NCI-H146 treated with DMSO at 0.1 percent for 48 hours (cell line): ENCODE measurements around the gene LRRC57.
A peak's percentile ranks its signal among the peaks of the same experiment; 100 is the strongest.

Source experiments
- DNase-seq: peaks from one replicate; lab custom pipeline; 2025; ENCODE audit not compliant: unreplicated experiment; lab: John Stamatoyannopoulos, UW

Gene LRRC57

DNA sequence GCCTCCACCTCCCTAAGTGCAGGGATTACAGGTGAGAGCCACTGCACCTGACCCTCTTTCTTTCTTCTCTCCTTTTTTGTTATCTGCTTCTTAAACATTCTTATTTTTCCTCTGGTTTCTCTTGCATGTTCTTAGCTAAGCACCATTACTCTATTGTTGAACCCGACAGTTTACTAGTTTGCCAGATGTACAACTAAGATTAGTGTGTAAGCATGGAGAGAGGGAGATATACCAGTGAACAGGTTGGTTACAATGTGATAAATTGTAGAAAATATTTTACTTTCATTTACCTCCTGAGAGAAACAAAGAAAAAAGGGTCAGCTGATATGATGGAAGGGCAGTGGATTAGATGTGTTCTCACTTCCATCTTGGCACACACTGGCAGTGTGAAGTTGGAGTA is 5.0 kb upstream of the LRRC57 start:
- no peak for DNase-seq

DNA sequence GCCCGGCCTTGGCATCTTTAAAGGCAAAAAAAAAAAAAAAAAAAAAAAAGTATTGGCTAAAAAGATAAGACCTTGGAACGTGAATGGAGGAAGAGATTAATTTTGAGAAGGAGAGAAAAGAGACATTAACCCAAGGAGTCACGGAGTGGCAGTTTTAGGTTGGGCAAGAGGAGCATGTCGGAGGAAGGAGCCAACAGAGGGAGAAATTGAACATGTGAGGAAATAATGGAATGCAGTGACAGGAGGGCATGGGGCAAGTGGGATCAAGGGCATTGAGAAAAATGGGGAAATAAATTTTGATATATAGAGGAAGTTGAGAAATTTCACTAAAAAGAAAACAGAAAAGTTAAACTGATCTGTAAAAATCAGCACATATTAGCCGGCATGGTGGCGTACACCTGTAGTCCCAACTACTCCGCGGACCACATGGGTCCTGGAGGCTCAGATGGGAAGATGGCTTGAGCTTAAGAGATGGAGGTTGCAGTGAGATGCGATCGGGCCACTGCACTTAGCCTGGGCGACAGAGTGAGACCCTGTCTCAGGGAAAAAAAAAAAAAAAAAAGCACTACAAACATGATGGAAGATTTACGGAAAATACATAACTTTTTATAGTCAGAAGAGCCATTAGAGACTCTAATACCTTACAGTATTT is 1.3 kb upstream of the LRRC57 start:
- no peak for DNase-seq

DNA sequence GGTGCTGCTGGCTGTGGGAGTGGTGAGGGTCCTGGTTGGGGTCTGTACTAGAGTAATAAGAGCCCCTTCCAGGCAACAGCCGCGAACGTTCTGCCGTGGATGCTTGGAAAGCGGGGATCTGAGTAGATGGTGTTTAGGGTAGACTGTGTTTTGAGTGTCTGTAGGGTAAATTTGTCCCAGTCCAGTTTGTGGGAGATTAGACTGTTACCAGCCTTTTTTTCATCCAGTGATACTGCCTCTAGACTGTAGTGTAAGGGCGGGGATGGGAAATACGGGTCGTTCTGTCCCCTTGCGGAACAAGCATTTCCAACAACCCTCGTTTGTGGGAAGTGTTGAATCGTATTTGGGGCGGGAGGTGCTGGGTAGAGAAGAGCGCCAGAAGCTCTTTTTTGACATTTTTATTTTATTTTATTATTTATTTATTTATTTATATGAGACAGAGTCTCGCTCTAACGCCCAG is 469 bp upstream of the LRRC57 start:
- DNase-seq: peak; percentile 38

DNA sequence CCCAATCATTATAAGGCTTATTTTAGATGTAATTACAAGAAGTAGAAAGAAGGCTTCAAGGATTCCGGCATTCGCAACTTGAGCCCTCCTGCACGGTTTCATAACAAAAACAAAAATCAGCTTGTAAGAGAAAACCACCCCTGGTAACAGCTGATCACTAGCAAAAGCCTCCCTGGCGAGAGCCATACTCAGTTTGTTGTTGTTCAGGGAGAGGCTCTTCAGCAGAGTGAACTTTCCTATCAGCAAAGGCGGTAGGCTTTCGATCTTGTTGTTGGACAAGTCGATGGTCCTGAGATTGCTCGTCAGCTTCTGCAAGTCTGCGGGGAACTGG is 710 bp downstream of the LRRC57 start:
- DNase-seq: no peak

DNA sequence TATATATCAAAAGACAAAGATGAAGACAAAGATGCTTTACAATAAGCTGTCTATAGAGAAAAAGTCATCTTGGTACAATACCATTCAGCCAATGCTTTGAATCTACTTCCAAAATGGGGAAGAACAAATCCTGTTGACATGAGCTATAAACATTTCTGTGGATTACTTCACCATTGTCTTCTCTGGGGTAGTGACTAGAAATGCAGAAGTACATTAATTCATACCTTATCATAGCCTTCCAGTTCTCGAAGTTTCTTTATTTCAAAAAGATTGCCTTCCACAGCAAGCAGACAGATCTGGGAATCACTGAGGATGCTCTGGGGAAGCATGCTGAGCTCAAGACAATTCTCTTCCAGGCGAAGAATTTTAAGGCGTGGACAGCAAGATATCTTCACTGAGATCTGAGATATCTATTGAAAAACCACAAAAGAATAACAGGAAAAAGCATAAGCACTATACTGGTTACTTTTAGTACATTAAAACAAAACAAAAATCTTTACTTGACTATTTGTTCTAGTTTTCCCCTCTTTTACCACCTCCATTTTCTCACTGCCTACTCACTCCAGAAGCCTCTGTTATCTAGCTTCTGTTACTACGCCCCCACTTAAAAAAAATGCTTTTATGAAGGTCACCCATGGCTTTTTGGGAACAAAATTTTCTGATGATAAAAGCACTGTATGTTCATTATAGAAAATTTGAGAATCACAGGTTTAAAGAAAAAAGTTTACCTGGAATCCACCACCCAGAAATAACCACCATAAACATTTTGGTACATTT is 3.6 kb downstream of the LRRC57 start:
- DNase-seq: no peak

DNA sequence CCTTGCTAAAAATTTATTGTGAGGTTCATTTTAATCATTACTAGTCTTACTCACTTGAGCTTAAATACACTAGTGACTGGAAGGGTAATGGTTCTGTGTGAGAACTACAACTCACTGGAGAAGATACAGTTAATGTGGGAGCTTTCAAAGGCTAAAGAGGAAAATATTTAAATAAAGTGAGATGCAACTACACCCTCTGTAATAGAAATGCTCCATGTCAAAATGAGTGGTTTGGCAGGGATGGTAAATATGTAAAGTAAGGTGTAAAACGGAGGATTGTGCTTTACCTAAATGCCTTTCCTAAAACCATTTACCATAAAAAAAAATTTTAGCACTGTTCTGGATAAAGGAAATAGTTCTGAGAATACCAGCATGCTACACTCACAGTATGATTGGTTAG is 15.3 kb downstream of the LRRC57 start:
- no peak for DNase-seq

DNA sequence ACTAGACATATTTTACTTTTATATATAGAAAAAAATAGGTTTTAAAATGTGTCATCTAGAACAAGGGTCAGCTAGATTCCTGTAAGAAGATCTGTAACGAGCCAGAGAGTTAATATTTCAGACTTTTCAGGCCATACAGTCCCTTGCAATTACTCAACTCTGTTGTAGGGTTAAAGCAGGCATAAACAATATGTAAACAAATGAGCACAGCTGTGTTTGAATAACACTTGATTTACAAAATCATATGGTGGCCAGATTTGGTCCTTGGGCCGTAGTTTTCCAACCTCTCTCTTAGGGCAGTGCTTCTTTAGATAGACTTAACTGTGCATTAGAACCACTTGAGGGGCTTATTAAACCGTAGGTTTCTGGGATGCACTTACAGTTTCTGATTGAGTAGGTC is 19.6 kb downstream of the LRRC57 start:
- DNase-seq: no peak

DNA sequence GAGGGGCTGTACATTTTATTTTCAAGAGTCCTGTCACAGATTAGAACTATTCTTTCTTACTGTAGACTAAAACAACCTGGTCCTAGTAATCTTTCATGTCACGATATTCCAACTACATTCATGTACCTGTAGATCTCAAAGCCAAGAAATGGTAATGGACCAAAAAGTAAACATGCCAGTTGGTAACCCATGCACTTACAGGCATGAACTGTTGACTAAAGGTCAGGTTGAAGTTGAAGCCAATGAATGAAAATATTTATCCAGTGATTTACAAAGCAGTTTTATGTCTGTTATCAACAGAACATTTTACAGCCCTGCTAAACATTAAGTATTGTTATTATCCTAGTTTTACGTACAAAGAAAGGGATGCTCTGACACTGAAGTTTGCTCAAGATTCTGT is 25.3 kb downstream of the LRRC57 start:
- no peak for DNase-seq

DNA sequence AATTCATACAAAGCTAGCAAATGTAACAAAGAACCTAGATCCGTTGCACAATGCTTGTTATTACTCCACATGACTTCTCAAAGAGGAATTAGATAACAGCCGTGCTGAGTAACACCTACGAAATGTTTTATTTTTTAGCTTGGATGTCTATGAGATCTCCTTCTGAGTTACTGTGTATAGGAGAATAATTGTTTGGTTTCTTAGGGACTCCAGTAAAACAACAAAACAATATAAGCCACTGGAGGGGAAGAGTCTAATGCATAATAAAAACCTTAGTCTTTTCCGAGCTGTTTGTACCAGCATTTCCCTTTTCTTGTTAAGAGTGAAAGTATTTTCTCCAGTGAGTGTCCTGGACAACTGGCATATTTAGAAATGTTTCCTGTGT is 37.6 kb downstream of the LRRC57 start:
- no peak for DNase-seq

DNA sequence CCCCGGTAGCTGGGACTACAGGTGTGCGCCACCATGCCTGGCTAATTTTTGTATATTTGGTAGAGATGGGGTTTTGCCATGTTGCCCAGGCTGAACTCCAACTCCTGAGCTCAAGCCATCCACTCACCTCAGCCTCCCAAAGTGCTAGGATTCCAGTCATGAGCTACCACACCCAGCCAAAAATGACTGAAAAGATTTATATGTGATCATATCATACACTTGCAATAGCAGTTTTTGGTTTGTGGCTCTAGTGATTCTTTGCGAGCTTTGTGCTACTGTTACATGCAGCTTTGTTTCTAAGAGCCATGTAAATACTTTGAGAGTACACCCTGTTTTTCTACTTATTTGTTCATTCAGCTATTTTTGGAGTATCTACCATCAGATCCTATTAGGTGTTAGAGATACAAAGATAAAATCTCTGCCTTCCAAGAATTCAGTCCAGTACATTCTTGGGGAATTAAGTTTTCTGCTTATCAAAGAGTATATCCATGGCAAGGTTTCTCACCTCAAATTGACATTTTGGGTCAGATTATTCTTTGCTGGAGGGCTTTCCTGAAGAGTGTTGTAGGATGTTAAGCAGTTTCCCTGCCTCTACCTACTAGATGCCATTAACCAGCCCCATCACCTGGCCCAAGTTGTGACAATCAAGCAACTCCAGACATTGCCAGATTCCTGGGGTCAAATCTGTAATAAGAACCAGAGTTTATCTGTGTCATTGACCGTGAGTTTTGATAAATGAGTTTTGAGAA is 38.2 kb downstream of the LRRC57 start:
- no peak for DNase-seq

DNA sequence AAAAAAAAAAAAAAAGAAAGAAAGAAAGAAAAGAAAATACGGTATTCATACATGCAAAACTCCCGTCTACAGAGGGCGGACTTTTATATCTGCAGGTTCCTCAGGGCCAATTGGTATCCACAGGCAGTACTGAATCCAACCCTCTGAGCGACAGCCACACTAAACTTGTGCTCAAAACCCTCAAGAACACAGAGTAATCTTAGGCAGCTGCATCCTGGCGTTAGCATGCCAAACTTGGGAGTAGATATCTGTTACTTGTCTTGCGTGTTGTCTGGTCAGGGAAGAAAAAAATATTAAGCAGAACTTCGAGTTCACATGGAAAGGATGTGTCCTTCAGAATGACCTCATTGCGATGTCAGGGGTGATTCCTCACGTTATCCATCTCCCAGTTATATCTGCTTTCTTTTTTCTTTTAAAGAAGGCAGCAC is 40.3 kb downstream of the LRRC57 start:
- no peak for DNase-seq

DNA sequence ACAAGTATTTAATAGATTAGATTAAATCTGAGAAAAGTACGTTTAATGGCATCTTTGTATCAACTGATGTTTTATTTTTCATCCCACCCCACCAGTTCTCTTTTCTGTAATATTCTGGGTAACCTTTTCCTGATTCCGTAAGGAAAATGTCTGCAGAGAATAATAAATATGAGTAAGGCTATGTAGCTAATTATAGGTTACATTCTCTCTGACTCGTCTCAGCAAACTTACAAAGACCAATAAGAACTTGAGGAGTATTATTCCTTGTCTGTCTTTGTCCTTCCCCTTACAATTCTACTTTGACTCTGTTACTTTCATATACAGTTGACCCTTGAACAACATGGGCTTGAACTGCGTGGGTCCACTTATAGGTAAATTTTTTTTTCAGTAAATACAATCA is 41.1 kb downstream of the LRRC57 start:
- DNase-seq: no peak

DNA sequence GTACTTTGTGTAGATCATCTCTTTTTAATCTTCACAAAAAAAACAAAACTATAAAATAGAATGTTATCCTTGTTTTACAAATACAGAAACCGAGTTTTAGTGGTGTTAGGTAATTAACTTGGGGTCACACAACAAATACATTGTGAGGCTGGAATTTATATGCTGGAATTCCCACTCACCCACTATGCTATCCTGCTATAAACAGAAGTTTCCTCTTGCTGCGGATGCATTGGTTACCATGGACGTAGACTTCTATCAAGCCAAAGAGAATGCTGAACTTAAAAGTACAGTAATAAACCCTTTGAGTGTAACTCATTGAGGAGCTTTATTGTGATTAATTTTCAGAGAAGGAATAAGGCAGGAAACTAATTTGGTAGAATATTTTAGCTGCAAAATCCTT is 44.0 kb downstream of the LRRC57 start:
- DNase-seq: no peak

DNA sequence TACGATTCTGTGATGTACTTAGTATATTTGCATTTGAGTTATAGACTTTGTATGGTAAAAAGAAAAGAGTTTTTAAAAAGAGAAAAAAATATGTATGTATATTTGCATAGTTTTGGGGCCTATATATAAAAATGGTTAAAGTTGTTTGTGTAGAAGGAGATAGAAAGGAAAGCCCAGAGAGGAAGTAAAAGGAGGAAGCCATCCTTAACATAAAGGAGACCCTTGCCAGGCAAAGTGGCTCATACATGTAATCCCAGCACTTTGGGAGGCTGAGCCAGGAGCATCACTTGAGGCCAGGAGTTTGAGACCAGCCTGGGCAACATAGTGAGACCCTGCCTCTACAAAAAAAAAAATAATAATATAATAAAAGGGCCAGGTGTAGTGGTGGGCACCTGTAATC is 44.8 kb downstream of the LRRC57 start:
- DNase-seq: no peak

DNA sequence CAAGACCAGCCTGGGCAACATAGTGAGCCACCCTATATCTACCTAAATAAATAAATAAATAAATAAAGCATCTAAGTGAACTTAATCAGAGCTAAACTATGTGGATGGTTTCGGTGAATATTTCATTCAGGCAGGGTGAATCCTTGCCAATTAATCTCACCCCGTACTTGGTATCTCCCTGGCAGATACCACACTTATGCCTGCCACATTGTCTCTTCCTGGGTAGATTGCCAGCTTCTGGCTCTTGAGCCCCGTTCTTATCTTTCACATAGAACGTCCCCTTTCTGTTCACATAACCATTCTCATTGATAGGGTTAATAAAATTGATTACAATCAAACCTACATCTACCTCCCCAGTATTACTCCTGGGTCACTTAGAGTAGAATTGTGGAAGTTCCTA is 46.1 kb downstream of the LRRC57 start:
- DNase-seq: no peak

DNA sequence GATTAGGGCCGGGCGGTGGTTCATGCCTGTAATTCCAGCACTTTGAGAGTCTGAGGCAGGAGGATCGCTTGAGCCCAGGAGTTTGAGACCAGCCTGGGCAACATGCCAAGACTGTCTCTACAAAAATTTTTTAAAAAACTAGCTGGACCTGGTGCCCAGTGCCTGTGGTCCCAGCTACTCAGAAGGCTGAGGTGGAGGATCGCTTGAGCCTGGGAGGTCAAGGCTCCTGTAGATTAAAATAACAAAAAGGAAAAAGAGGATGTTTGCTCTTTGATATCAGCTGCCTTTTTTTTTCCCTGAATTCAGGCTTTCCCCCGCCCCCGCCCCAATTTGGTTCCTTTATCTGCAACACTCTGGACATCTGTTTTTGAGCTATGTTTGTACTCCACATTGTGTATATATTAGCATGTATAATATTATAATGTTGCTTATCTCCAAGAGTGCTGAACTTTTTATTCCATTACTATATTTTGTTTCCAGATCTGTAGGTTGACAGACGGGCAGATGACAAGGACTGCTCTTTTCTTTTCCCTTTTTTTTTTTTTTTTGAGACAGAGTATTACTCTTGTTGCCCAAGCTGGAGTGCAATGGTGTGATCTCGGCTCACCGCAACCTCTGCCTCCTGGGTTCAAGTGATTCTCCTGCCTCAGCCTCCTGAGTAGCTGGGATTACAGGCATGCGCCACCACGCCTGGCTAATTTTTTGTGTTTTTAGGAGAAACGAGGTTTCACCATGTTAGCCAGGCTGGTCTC is 48.6 kb downstream of the LRRC57 start:
- DNase-seq: no peak

DNA sequence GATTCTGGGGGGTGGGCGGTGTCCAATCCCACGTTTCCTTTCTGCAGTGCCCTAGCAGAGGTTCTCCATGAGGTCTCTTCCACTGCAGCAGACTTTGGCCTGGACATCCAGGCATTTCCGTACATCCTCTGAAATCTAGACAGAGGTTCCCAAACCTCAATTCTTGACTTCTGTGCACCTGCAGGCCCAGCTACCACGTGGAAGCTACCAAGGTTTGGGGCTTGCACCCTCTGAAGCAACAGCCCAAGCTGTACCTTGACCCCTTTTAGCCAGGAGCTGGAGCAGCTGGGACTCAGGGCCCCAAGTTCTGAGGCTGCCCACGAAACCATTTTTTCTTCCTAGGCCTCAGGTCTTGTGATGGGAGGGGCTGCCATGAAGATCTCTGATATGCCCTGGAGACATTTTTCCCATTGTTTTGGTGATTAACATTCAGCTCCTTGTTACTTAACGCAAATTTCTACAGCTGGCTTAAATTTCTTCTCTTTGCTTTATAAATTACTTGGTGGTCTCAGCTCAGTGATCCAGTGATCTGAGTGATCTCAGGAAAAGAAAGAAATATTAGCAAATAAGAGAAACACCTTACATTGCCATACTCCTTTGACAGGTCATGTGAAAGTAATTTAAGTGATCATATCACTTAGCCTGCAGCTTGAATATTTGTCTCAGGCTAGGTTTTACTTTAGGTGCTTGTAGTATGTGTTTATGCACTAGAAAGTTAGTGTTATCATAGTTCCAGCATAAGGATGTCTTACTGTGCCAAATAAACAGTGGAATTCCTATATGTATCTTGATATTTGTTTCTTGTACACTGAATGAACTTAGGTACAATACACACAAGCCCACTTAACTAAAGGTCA is 50.2 kb downstream of the LRRC57 start:
- no peak for DNase-seq

DNA sequence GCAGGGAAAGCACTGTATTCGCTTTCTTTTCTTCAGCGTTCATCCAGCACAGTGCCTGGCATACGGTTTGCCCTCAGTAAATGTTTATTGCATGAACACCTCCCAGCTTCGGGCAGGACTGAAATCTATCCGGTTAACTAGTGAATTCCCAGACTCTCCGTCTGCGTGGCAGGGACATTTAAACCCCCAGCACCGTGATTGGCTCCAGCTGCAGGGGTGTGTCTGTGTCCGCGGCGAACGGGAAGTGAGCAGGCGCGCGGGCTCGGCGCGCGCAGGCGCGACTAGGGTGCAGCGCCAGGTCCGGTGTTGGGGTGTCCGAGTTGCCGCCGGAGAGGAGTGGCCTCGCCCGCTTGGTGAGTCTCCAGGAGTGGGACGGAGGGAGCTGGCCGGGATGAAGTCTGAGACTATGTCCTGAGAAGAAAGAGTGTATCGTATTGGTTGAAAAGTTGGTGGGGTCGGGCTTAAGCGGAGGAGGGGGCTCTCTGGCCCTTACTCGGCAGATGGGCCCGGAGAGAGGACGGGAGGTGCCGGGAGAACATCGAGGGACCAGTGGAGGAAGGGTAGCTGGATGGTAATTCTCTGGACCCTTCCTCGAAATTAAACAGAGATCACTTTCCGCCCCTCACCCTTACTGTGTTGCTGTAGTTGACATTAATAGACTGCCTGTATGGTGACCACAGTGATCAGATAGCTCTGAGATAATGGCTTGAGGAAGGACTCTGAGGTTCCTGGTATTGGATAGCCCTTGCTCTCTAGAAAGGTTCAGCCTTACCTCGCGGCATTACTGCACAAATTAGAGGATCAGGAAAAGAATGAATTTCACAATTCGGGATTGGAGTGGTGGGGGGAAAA is 53.0 kb downstream of the LRRC57 start, which contains the start of gene SNAP23:
Gene SNAP23 (plus strand): TSS at position 274 of the 852 bp plus-strand sequence. CDS start 16,213 bp downstream, outside the sequence.
- DNase-seq: peak; percentile 61

DNA sequence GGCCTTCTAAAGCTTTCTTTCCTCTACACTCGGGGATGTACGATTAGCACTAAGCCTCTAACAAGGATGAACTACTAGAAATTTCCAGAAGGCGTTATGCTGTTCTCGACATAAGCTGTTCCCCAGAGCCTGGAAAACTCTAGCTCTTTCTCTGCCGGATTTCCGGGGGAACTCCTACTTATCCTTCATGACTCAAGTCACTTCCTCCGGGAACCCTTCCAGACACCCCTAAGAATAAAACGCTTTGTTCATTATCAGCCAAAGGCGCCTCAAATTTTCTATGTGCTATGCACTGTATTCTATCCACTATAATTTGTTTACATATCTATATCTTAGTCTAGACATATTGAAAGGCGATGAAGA is 53.6 kb downstream of the LRRC57 start:
- no peak for DNase-seq

DNA sequence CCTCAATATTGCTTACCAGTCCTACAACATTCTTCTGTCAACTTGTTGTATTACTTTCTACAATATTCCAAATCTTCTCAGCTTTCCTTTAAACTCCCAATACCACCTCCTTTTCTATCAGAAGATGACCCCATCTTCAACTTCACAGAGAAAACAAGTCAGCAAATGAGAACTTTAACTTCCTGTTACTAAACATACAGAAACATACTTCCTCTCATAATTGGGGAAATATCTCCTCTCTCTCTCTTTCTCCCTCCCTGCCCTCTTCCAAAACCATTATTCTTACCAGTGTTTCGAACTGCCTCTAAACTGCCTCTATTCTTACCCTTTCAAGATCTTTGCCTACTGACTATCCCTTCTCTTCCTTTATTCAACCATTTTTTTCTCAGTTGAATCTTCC is 54.9 kb downstream of the LRRC57 start:
- no peak for DNase-seq
